ENCODE data around the gene MYCT1.

The MYCT1 gene

DNA sequence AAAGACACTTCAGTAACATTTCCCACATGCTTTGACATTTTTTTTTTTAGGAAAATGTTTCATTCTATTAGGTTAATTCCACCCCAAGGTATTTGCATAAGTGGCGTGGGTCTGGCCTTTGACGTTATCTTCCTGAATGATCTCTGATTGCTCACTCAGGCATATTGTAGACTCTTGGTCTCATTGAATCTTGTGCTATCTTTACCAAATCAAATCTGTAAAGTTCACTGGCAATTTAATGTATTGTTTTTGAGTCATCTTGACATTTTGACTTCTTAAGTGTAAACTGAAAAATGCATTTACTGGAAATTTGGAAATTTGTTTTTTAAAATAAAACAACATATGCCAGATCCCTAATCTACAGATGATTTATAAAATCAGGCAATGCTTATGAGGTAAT is 36.9 kb downstream of the MYCT1 start (continued):
- TF ChIP-seq, protein P1, sequence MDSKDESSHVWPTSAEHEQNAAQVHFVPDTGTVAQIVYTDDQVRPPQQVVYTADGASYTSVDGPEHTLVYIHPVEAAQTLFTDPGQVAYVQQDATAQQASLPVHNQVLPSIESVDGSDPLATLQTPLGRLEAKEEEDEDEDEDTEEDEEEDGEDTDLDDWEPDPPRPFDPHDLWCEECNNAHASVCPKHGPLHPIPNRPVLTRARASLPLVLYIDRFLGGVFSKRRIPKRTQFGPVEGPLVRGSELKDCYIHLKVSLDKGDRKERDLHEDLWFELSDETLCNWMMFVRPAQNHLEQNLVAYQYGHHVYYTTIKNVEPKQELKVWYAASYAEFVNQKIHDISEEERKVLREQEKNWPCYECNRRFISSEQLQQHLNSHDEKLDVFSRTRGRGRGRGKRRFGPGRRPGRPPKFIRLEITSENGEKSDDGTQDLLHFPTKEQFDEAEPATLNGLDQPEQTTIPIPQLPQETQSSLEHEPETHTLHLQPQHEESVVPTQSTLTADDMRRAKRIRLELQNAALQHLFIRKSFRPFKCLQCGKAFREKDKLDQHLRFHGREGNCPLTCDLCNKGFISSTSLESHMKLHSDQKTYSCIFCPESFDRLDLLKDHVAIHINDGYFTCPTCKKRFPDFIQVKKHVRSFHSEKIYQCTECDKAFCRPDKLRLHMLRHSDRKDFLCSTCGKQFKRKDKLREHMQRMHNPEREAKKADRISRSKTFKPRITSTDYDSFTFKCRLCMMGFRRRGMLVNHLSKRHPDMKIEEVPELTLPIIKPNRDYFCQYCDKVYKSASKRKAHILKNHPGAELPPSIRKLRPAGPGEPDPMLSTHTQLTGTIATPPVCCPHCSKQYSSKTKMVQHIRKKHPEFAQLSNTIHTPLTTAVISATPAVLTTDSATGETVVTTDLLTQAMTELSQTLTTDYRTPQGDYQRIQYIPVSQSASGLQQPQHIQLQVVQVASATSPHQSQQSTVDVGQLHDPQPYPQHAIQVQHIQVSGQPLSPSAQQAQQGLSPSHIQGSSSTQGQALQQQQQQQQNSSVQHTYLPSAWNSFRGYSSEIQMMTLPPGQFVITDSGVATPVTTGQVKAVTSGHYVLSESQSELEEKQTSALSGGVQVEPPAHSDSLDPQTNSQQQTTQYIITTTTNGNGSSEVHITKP (tag by site-specific recombination; IDR thresholded peaks at IDR 0.05) = no peak
- TF ChIP-seq, protein P2, sequence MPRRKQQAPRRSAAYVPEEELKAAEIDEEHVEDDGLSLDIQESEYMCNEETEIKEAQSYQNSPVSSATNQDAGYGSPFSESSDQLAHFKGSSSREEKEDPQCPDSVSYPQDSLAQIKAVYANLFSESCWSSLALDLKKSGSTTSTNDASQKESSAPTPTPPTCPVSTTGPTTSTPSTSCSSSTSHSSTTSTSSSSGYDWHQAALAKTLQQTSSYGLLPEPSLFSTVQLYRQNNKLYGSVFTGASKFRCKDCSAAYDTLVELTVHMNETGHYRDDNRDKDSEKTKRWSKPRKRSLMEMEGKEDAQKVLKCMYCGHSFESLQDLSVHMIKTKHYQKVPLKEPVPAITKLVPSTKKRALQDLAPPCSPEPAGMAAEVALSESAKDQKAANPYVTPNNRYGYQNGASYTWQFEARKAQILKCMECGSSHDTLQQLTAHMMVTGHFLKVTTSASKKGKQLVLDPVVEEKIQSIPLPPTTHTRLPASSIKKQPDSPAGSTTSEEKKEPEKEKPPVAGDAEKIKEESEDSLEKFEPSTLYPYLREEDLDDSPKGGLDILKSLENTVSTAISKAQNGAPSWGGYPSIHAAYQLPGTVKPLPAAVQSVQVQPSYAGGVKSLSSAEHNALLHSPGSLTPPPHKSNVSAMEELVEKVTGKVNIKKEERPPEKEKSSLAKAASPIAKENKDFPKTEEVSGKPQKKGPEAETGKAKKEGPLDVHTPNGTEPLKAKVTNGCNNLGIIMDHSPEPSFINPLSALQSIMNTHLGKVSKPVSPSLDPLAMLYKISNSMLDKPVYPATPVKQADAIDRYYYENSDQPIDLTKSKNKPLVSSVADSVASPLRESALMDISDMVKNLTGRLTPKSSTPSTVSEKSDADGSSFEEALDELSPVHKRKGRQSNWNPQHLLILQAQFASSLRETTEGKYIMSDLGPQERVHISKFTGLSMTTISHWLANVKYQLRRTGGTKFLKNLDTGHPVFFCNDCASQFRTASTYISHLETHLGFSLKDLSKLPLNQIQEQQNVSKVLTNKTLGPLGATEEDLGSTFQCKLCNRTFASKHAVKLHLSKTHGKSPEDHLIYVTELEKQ (tag by site-specific recombination; IDR thresholded peaks at IDR 0.05; ENCODE audit: borderline replicate concordance) = no peak
- TF ChIP-seq ZNF19 (tag by site-specific recombination; IDR thresholded peaks at IDR 0.05; ENCODE audit: low read depth) = no peak
- TF ChIP-seq, protein P3, sequence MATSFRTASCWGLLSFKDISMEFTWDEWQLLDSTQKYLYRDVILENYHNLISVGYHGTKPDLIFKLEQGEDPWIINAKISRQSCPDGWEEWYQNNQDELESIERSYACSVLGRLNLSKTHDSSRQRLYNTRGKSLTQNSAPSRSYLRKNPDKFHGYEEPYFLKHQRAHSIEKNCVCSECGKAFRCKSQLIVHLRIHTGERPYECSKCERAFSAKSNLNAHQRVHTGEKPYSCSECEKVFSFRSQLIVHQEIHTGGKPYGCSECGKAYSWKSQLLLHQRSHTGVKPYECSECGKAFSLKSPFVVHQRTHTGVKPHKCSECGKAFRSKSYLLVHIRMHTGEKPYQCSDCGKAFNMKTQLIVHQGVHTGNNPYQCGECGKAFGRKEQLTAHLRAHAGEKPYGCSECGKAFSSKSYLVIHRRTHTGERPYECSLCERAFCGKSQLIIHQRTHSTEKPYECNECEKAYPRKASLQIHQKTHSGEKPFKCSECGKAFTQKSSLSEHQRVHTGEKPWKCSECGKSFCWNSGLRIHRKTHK (tag by site-specific recombination; IDR thresholded peaks at IDR 0.05) = no peak
- TF ChIP-seq, protein P4, sequence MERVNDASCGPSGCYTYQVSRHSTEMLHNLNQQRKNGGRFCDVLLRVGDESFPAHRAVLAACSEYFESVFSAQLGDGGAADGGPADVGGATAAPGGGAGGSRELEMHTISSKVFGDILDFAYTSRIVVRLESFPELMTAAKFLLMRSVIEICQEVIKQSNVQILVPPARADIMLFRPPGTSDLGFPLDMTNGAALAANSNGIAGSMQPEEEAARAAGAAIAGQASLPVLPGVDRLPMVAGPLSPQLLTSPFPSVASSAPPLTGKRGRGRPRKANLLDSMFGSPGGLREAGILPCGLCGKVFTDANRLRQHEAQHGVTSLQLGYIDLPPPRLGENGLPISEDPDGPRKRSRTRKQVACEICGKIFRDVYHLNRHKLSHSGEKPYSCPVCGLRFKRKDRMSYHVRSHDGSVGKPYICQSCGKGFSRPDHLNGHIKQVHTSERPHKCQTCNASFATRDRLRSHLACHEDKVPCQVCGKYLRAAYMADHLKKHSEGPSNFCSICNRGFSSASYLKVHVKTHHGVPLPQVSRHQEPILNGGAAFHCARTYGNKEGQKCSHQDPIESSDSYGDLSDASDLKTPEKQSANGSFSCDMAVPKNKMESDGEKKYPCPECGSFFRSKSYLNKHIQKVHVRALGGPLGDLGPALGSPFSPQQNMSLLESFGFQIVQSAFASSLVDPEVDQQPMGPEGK (tag by site-specific recombination; IDR thresholded peaks at IDR 0.05) = no peak
- no peak for TF ChIP-seq ZNF776 (tag by site-specific recombination; IDR thresholded peaks at IDR 0.05; ENCODE audit: borderline replicate concordance)
- TF ChIP-seq ZEB2 (tag by site-specific recombination; IDR thresholded peaks at IDR 0.05) = no peak

DNA sequence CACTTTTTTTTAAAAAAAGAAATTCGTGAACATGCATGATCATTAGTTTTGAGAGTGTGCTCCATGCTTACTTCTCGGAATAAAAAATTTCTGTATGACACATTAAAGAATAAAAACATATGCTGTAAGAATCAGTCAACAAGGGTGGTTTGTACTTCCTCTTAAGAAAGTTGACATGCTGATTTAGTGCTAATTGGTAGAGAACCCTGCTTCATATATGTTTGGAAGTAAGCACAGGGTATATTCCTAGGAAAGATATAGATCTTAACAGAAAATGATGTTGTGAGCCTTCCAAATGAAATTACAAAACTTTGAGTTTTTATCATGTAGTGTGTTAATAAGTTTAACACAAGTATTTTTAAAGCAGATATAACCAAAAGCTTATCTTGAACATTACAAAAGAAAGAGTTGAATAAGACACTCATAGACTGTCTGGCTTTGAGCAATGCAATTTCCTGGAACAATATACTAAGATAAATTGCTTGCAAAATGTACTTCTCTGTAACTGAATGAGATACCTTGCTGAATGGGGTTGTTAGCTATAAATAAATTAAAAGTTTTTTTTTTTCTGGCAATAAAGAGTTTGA is 39.1 kb downstream of the MYCT1 start:
- ChIA-PET POLR2A (no interaction called here), CTCF (interaction anchor here (0.7 to 1.3 kb wide), 3 partner anchors 11 to 211 kb away, joined by 3 to 4 read pairs (median 3); no protein-coding TSS in a partner anchor)
- H3K9me3 ChIP-seq (ENCODE audit: control insufficient read depth, insufficient read depth, low read depth, low read length) = no peaks in the 10 kb centered on the region
- no peak overlapping the region for H3K27ac ChIP-seq (ENCODE audit: extremely low read depth, low read depth, low read length)
- no peak for TF ChIP-seq ZNF184 (tag by site-specific recombination; IDR thresholded peaks at IDR 0.05)
- TF ChIP-seq ZFP37 (tag by site-specific recombination; IDR thresholded peaks at IDR 0.05) = no peak
- TF ChIP-seq, protein P5, sequence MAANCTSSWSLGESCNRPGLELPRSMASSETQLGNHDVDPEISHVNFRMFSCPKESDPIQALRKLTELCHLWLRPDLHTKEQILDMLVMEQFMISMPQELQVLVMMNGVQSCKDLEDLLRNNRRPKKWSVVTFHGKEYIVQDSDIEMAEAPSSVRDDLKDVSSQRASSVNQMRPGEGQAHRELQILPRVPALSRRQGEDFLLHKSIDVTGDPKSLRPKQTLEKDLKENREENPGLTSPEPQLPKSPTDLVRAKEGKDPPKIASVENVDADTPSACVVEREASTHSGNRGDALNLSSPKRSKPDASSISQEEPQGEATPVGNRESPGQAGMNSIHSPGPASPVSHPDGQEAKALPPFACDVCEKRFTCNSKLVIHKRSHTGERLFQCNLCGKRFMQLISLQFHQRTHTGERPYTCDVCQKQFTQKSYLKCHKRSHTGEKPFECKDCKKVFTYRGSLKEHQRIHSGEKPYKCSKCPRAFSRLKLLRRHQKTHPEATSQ (tag by site-specific recombination; IDR thresholded peaks at IDR 0.05) = no peak
- TF ChIP-seq ZBTB17 (tag by site-specific recombination; IDR thresholded peaks at IDR 0.05) = no peak
- TF ChIP-seq, protein P1 (tag by site-specific recombination; IDR thresholded peaks at IDR 0.05) = no peak
- TF ChIP-seq OSR2 (tag by site-specific recombination; IDR thresholded peaks at IDR 0.05) = no peak
- H3K36me3 ChIP-seq (ENCODE audit: control insufficient read depth in 2 of 2, insufficient read depth in 1 of 2, low read length in 2 of 2) = no peaks in the 10 kb centered on the region
- H3K4me1 ChIP-seq (ENCODE audit: control insufficient read depth, insufficient read depth, low read length) = no peaks in the 10 kb centered on the region
- H3K4me3 ChIP-seq (ENCODE audit: low read depth, low read length) = no peak overlapping the region

All from HEK293 (cell line).